A549 (cell line): Measurements from ENCODE around the gene GPR17.

Experiments used
- CHD4 ChIP-seq: fragments of 200-600 bp; sonication (generic); IDR thresholded peaks from 2 replicates; pipeline ENCODE4 v1.6.1; 2016; ENCODE audit warnings: antibody characterized with exemption, mild to moderate bottlenecking, borderline replicate concordance
- CTCF ChIP-seq: fragments of >200 bp; sonication (Bioruptor Twin); formaldehyde crosslinking; IDR thresholded peaks from 3 replicates; pipeline ENCODE4 v1.5.1; 2016
- KDM1A ChIP-seq: fragments of 200-600 bp; sonication (generic); IDR thresholded peaks from 2 replicates; pipeline ENCODE4 v1.6.1; 2016; ENCODE audit warnings: low read depth, mild to moderate bottlenecking
- TF ChIP-seq, protein P1 (sequence below): IDR thresholded peaks from 2 replicates; pipeline ENCODE4 v1.6.1; 2012

- TF ChIP-seq CTCF: no peak
- TF ChIP-seq KDM1A: no peak
- TF ChIP-seq, protein P1, sequence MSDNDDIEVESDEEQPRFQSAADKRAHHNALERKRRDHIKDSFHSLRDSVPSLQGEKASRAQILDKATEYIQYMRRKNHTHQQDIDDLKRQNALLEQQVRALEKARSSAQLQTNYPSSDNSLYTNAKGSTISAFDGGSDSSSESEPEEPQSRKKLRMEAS: no peak
- TF ChIP-seq CHD4: no peak
Measured at GRCh38 chr2:127662937-127663565, 17.1 kb downstream of the GPR17 start.
